ENCODE data around the gene ASB2. TPM values are rescaled to one million over a fixed set of nuclear protein-coding genes. Genes with fewer than 3 reads are reported as not detected.

The ASB2 gene
- total RNA-seq, 1 donor from 2014 or later = 21.6 TPM

DNA sequence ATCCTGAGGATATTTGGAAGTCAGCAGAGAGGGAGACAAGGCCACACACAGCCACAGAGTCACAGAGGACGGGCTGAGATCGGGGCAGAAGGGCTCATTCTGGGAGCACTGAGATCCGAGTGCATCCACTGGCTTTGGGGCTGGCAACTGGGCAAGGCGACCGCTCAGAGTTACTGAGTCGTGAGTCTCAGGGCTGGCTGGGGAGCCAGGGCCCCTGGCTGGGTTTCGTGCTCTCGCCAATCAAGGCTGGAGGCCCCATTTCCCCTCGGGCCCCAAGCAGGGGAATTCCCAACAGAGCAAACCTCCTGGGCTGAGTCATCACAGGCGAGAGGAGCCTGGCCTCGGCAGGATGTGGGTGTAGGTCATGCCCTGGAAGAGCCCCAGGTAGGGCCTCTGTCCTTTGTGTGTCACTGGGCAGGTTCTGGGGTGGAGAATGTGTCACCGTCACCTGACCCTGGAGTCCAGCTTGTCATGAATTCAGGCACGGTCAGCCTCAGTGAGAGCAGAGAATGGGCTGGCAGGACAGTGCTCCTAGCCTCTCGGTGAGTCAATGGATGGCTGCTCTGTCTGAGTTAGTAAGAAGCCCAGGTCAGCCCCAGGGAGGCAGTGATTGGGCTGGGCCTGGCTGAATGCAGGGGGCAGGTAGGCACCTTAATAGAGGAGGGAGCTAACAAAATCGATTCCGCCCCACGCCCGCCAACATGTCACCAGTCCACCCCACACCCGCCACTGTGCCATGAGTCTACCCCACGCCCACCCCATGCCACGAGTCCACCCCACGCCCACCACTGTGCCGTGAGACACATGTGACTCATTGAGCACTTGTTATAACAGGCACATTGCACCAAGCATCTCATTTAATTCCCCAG lies 16.9 kb downstream of the ASB2 start:
- Mint-ChIP-seq H3K27me3 (no peaks in the 10 kb centered on the region), H3K9me3 (no peaks in the 10 kb centered on the region), H3K27ac (peak overlapping the region; percentile 100), H3K4me1 (peaks cover 93% of the 10 kb centered on the region), H3K4me3 (peak overlapping the region; percentile 86), H3K36me3 (ENCODE audit: low read depth) (peaks cover 32% of the 10 kb centered on the region)
- intact Hi-C loops (cut with micrococcal nuclease) = loop anchor here (1.0 to 5.0 kb wide), 4 partner anchors 12 to 123 kb away; partner anchors contain the start of genes ASB2, DDX24 and IFI27L1
- peak; percentile 98 for DNase-seq

DNA sequence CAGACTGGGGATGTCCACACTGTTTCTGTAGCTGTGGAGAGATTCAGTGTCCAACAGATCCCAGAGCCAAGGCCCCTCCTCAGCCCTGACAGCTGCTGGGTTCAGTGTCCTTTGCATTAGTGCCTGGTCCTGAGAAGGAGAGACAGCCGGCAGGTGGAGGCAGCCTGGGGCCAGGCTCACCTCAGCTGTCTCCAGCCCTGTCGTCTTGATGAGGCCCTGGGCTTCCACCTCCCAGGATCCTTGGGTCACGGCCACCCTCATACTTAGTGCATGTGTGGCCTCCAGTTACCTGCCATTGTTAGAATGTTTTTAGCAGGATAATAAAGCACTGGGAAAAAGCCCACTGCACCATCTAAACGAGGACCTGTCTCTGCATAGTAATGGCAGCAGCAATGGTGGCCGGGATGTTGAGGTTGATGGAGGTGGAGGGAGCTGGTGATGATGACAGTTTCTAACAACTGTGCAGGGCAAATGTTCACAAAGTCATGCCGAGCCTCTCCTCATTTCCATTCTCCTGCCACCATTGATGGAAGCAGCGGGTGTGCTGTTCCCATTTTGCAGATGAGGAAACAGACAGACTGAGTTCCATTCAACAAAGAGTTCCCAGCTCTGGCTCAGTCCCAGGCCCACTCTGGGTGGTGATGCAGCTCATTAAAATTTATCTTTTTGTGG lies 17.7 kb downstream of the ASB2 start:
- H3K27ac Mint-ChIP-seq = peak overlapping the region; percentile 100
- no peaks in the 10 kb centered on the region for H3K9me3 Mint-ChIP-seq
- intact Hi-C loops (cut with micrococcal nuclease) = loop anchor here (1.0 to 5.0 kb wide), 4 partner anchors 13 to 124 kb away; partner anchors contain the start of genes ASB2, DDX24 and IFI27L1

DNA sequence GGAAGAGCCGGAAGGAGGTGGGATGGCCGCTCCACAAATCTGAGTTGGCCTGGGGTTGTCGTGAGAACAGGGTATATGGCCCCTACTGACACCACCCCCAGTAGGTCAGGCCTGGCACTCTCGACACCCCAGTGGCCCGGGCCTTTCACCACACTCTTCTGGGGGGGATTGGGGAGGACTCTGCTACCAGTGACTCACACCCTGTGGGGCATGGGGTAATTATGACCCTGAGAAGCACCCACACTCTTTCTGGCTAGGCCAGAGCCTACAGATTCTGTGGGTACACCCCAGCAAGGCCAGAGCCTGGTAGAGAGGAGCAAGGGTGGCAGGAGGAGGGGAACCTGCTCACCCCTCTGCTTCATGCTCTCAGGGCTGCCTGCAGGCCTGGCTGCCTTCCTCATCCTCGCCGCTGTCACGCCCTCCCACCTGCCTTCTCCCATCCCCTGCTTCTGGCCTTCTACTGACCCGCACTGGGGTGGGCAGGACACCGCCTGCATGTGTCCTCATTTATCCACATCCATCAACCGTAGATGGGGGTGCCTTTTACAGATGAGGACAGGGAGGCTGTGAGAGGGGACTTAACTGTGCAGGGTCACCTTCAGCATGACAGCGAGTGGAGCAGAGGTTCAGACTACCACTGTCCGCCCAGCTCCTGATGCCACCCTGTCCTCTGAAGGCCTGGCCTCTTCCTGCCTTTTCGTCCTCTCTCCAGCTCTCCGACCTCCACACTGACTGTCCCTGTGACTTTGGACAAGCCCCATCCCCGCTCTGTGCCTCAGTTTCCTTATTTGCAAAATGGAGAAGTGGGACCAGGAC lies 18.4 kb downstream of the ASB2 start:
- Mint-ChIP-seq H3K27ac (peak overlapping the region; percentile 100), H3K9me3 (no peaks in the 10 kb centered on the region), H3K36me3 (ENCODE audit: low read depth) (peaks cover 36% of the 10 kb centered on the region), H3K4me3 (peak overlapping the region; percentile 86), H3K27me3 (no peaks in the 10 kb centered on the region), H3K4me1 (peaks cover 93% of the 10 kb centered on the region)
- peak; percentile 68 for DNase-seq
- intact Hi-C loops (cut with micrococcal nuclease) = loop anchor here (5.0 kb wide), 1 partner anchor 124 kb away; the partner anchor contains the start of genes DDX24 and IFI27L1

More for the DNA sequence above, 17.7 kb downstream of the ASB2 start:
- Mint-ChIP-seq H3K4me1 (peaks cover 93% of the 10 kb centered on the region), H3K27me3 (no peaks in the 10 kb centered on the region), H3K36me3 (ENCODE audit: low read depth) (peaks cover 34% of the 10 kb centered on the region), H3K4me3 (peak overlapping the region; percentile 86)
- peak; percentile 67 for DNase-seq

- Mint-ChIP-seq H3K4me1 (peaks cover 90% of the 10 kb centered on the region), H3K36me3 (ENCODE audit: low read depth) (peaks cover 39% of the 10 kb centered on the region), H3K4me3 (peak overlapping the region; percentile 86), H3K27me3 (no peaks in the 10 kb centered on the region), H3K27ac (peak overlapping the region; percentile 100), H3K9me3 (no peaks in the 10 kb centered on the region)
- DNase-seq = no peak
- intact Hi-C loops (cut with micrococcal nuclease) = loop anchor here (5.0 kb wide), 1 partner anchor 125 kb away; the partner anchor contains the start of genes DDX24 and IFI27L1
These were observed 19.0 kb downstream of the ASB2 start for GRCh38 chr14:93957333-93957710.

GRCh38 chr14:93956514-93957332 lies 19.6 kb downstream of the ASB2 start:
- H3K27me3 Mint-ChIP-seq = no peaks in the 10 kb centered on the region
- H3K4me3 Mint-ChIP-seq = peak overlapping the region; percentile 86
- H3K27ac Mint-ChIP-seq = peak overlapping the region; percentile 100
- no peaks in the 10 kb centered on the region for H3K9me3 Mint-ChIP-seq
- intact Hi-C loops (cut with micrococcal nuclease) = loop anchor here (5.0 kb wide), 1 partner anchor 126 kb away; the partner anchor contains the start of genes DDX24 and IFI27L1
- peaks cover 92% of the 10 kb centered on the region for H3K4me1 Mint-ChIP-seq
- peak; percentile 80 for DNase-seq
- peaks cover 42% of the 10 kb centered on the region for H3K36me3 Mint-ChIP-seq (ENCODE audit: low read depth)

GRCh38 chr14:93955850-93956481 lies 20.4 kb downstream of the ASB2 start:
- H3K36me3 Mint-ChIP-seq (ENCODE audit: low read depth) = peaks cover 39% of the 10 kb centered on the region
- H3K27me3 Mint-ChIP-seq = no peaks in the 10 kb centered on the region
- no peak for DNase-seq
- peak overlapping the region; percentile 100 for H3K27ac Mint-ChIP-seq
- H3K4me3 Mint-ChIP-seq = peak overlapping the region; percentile 86
- no peaks in the 10 kb centered on the region for H3K9me3 Mint-ChIP-seq
- H3K4me1 Mint-ChIP-seq = peaks cover 90% of the 10 kb centered on the region
- intact Hi-C loops (cut with micrococcal nuclease) = loop anchor here (1.0 to 5.0 kb wide), 2 partner anchors 20 to 126 kb away; partner anchors contain the start of genes ASB2, DDX24 and IFI27L1

DNA sequence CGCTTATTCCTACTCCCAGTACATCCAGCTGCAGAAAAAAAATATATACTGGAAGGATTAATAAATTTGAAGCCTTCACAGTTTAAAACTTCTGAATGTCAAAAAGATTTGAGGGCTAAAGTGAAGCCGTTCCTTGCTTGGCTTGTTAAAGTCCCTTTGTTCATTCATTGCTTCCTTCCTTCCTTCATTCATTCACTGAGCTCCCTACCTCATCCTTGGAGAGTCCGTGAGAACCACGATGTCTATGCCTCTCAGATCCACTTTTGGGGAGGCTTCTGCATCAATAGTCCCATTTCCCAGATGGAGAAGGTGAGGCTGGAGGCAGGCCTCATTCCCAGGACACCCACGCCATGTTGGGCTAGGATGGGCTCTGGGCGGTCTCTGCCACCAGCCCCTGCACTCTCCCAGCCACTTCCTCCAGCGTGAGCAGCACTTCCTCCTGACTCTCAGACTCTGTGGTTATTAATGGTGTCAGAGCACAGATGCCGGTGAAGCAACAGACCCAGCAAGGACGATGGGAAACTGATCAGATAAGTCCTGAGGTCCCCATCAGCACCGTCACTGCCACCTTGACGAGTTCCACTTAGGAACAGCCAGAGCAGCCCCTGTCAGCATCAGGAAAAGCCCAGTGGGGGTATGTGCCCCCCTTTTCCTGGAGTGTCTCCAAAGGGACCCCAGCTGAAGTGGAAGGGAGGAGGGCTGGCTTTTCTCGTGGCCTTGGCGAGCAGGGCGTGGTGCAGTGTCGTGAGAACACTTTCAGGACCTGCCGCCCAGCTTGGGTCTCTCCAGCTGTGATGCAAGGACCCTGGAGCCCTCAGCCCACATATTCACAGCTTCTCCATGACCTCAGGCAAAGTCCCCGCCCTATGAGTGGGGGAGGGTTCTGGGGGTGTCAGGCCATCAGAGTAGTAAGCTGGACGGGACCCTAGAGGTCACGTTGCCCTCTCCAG lies 21.2 kb downstream of the ASB2 start:
- Mint-ChIP-seq H3K27ac (peak overlapping the region; percentile 100), H3K9me3 (no peaks in the 10 kb centered on the region), H3K4me3 (peak overlapping the region; percentile 86), H3K4me1 (peaks cover 91% of the 10 kb centered on the region), H3K27me3 (no peaks in the 10 kb centered on the region), H3K36me3 (ENCODE audit: low read depth) (peaks cover 45% of the 10 kb centered on the region)
- intact Hi-C loops (cut with micrococcal nuclease) = loop anchor here (1.0 to 5.0 kb wide), 2 partner anchors 21 to 127 kb away; partner anchors contain the start of genes ASB2, DDX24 and IFI27L1
- DNase-seq = peak; percentile 84

- peaks cover 46% of the 10 kb centered on the region for H3K36me3 Mint-ChIP-seq (ENCODE audit: low read depth)
These were observed 21.9 kb downstream of the ASB2 start for GRCh38 chr14:93954516-93954830.

DNA sequence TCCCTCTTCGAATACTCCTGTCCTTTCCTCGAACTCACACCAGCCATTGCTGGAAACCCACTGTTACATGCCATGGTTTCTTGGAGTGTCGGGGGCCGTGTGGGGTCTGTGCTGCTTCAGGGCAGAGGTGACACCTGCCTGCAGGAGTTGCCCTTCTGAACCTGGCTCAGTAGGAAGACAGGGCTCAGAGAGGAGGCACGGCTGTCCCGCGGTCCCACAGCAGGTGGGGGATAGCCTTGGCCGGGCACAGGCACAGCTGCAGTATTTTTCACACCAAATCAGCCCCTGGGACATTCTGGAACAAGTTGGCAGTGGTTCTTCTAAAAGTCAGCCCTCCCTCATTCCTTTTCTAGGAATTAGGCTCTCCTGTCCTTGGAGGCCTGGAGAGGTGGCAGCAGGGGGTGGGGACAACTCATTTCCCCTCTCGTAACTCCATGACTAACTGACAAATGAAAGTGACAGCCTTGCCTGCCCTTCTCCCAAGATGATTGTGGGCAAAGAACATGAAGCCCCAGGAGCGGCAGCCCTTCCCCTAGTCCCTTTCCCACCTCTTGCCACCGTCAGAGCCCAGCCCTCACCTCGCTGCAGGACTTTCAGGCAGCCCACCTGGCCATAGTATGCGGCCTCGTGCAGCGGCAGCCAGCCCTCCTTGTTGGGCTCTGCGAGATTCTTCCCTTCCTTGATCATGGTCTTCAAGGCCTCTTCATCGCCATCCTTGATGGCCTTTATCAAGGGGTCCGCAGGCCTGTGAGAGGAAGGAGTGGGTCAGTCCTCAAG lies 22.4 kb downstream of the ASB2 start:
- H3K27ac Mint-ChIP-seq = peak overlapping the region; percentile 100
- H3K4me1 Mint-ChIP-seq = peaks cover 78% of the 10 kb centered on the region
- H3K27me3 Mint-ChIP-seq = no peaks in the 10 kb centered on the region
- peak overlapping the region; percentile 86 for H3K4me3 Mint-ChIP-seq
- intact Hi-C loops (cut with micrococcal nuclease) = no loop called here
- DNase-seq = no peak
- no peaks in the 10 kb centered on the region for H3K9me3 Mint-ChIP-seq
- H3K36me3 Mint-ChIP-seq (ENCODE audit: low read depth) = peaks cover 46% of the 10 kb centered on the region

More at GRCh38 chr14:93954516-93954830, 21.9 kb downstream of the ASB2 start:
- Mint-ChIP-seq H3K27ac (peak overlapping the region; percentile 100), H3K9me3 (no peaks in the 10 kb centered on the region), H3K4me3 (peak overlapping the region; percentile 86), H3K4me1 (peaks cover 84% of the 10 kb centered on the region), H3K27me3 (no peaks in the 10 kb centered on the region)
- peak; percentile 63 for DNase-seq
- intact Hi-C loops (cut with micrococcal nuclease) = no loop called here

- Mint-ChIP-seq H3K9me3 (no peaks in the 10 kb centered on the region), H3K4me3 (peak overlapping the region; percentile 86), H3K4me1 (peaks cover 72% of the 10 kb centered on the region), H3K36me3 (ENCODE audit: low read depth) (peaks cover 47% of the 10 kb centered on the region), H3K27ac (peak overlapping the region; percentile 100), H3K27me3 (no peaks in the 10 kb centered on the region)
- intact Hi-C loops (cut with micrococcal nuclease) = no loop called here
- no peak for DNase-seq
These were observed 23.1 kb downstream of the ASB2 start for GRCh38 chr14:93953263-93953662.

GRCh38 chr14:93952829-93953228 lies 23.5 kb downstream of the ASB2 start:
- peak overlapping the region; percentile 86 for H3K4me3 Mint-ChIP-seq
- H3K27me3 Mint-ChIP-seq = no peaks in the 10 kb centered on the region
- H3K36me3 Mint-ChIP-seq (ENCODE audit: low read depth) = peaks cover 47% of the 10 kb centered on the region
- peak overlapping the region; percentile 60 for H3K27ac Mint-ChIP-seq
- intact Hi-C loops (cut with micrococcal nuclease) = no loop called here
- no peaks in the 10 kb centered on the region for H3K9me3 Mint-ChIP-seq
- H3K4me1 Mint-ChIP-seq = peaks cover 68% of the 10 kb centered on the region
- DNase-seq = no peak

All from activated CD4-positive, alpha-beta T cell treated with anti-CD3 and anti-CD28 coated beads, Interleukin-2, amount 10 ng/mL, durations not matched to agents 24 days and 14 days (primary cell).